ENCODE results near the gene CLRN1.

DNA sequence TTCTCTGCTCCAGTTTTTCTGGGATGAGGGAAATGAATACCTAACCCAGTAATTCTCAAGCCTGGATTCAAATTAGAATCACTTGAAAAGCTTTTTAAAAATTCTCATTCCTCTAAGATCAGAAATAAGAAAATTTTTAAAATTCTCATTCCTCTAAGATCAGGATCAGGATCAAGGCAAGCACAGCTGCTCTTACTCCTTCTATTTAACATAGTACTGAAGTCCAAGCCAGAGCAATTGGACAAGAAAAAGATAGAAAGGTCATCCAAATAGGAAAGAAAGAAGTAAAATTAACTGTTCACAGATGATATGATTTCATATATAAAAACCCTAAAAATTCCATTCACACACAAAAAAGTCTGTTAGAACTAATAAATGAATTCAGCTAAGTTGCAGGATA lies 24.2 kb upstream of the CLRN1 start:
- TF ChIP-seq, protein P1, sequence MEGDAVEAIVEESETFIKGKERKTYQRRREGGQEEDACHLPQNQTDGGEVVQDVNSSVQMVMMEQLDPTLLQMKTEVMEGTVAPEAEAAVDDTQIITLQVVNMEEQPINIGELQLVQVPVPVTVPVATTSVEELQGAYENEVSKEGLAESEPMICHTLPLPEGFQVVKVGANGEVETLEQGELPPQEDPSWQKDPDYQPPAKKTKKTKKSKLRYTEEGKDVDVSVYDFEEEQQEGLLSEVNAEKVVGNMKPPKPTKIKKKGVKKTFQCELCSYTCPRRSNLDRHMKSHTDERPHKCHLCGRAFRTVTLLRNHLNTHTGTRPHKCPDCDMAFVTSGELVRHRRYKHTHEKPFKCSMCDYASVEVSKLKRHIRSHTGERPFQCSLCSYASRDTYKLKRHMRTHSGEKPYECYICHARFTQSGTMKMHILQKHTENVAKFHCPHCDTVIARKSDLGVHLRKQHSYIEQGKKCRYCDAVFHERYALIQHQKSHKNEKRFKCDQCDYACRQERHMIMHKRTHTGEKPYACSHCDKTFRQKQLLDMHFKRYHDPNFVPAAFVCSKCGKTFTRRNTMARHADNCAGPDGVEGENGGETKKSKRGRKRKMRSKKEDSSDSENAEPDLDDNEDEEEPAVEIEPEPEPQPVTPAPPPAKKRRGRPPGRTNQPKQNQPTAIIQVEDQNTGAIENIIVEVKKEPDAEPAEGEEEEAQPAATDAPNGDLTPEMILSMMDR (IDR thresholded peaks at IDR 0.05) = no peak
- TF ChIP-seq, protein P2, sequence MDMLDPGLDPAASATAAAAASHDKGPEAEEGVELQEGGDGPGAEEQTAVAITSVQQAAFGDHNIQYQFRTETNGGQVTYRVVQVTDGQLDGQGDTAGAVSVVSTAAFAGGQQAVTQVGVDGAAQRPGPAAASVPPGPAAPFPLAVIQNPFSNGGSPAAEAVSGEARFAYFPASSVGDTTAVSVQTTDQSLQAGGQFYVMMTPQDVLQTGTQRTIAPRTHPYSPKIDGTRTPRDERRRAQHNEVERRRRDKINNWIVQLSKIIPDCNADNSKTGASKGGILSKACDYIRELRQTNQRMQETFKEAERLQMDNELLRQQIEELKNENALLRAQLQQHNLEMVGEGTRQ (CRISPR knock-in tag; IDR thresholded peaks at IDR 0.05) = no peak
- TF ChIP-seq, protein P3, sequence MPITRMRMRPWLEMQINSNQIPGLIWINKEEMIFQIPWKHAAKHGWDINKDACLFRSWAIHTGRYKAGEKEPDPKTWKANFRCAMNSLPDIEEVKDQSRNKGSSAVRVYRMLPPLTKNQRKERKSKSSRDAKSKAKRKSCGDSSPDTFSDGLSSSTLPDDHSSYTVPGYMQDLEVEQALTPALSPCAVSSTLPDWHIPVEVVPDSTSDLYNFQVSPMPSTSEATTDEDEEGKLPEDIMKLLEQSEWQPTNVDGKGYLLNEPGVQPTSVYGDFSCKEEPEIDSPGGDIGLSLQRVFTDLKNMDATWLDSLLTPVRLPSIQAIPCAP (CRISPR knock-in tag; IDR thresholded peaks at IDR 0.05) = no peak
- TF ChIP-seq NFYB (CRISPR knock-in tag; conservative IDR thresholded peaks at IDR 0.05; ENCODE audit: low read depth) (no peak), JAZF1 (CRISPR knock-in tag; IDR thresholded peaks at IDR 0.05) (no peak), TP53 (CRISPR knock-in tag; IDR thresholded peaks at IDR 0.05) (no peak), TCF7 (CRISPR knock-in tag; IDR thresholded peaks at IDR 0.05; ENCODE audit: low read depth) (no peak), USF1 (CRISPR knock-in tag; IDR thresholded peaks at IDR 0.05) (no peak), SP1 (CRISPR knock-in tag; conservative IDR thresholded peaks at IDR 0.05) (no peak), FOXP4 (CRISPR knock-in tag; IDR thresholded peaks at IDR 0.05) (no peak), E2F1 (CRISPR knock-in tag; IDR thresholded peaks at IDR 0.05) (no peak)
- TF ChIP-seq, protein P4, sequence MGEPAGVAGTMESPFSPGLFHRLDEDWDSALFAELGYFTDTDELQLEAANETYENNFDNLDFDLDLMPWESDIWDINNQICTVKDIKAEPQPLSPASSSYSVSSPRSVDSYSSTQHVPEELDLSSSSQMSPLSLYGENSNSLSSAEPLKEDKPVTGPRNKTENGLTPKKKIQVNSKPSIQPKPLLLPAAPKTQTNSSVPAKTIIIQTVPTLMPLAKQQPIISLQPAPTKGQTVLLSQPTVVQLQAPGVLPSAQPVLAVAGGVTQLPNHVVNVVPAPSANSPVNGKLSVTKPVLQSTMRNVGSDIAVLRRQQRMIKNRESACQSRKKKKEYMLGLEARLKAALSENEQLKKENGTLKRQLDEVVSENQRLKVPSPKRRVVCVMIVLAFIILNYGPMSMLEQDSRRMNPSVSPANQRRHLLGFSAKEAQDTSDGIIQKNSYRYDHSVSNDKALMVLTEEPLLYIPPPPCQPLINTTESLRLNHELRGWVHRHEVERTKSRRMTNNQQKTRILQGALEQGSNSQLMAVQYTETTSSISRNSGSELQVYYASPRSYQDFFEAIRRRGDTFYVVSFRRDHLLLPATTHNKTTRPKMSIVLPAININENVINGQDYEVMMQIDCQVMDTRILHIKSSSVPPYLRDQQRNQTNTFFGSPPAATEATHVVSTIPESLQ (CRISPR knock-in tag; IDR thresholded peaks at IDR 0.05) = no peak
- TF ChIP-seq, protein P5, sequence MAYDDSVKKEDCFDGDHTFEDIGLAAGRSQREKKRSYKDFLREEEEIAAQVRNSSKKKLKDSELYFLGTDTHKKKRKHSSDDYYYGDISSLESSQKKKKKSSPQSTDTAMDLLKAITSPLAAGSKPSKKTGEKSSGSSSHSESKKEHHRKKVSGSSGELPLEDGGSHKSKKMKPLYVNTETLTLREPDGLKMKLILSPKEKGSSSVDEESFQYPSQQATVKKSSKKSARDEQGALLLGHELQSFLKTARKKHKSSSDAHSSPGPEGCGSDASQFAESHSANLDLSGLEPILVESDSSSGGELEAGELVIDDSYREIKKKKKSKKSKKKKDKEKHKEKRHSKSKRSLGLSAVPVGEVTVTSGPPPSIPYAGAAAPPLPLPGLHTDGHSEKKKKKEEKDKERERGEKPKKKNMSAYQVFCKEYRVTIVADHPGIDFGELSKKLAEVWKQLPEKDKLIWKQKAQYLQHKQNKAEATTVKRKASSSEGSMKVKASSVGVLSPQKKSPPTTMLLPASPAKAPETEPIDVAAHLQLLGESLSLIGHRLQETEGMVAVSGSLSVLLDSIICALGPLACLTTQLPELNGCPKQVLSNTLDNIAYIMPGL (CRISPR knock-in tag; IDR thresholded peaks at IDR 0.05) = no peak

All from WTC11 (cell line).